ENCODE measurements around the gene UTP25.

The UTP25 gene

DNA sequence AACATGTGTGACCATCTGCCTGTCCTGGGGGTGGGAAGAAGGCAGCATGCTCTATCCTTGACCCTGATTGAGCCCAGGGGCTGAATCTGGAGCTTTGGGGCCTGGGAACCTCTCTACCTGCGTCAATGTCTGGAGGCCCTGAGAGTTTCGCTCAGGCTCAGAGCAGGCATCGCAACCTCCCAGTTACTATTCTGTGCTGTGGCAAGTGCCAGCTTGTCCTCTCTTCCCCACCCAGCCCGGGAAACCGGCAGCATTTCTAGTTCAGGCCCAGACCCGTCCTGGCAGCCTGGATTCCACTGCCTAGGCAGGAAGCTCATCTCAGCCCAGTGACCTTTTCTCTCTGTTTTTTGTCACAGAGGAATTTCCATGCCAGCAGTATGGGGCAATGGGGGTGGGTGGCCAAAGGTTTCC, 11.8 kb upstream of the UTP25 start:
- TF ChIP-seq POLR2A (IDR thresholded peaks at IDR 0.05; ENCODE audit: low read length): no peak
- TF ChIP-seq GATA1 (IDR thresholded peaks at IDR 0.05; ENCODE audit: low read depth, low read length): no peak
- no peak for DNase-seq

DNA sequence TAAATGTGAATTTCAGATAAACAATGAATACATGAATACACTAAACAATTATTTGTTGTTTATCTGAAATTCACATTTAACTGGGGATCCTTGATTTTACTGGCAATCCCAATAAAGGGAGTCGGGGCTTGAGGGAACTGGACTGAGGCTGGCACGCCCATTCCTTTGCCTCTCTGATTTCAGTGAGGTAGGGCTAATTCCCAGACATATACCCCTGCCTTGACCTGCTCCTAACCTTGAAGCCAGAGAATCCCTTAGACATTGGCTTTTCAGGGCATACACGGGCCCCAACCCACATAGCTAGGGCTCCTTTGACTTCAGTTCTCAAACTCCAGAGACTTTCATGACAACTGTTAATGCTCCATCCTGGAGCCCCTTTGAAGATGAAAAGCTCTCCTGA, 10.8 kb upstream of the UTP25 start:
- DNase-seq: no peak
- TF ChIP-seq POLR2A (IDR thresholded peaks at IDR 0.05; ENCODE audit: low read length) (no peak), GATA1 (IDR thresholded peaks at IDR 0.05; ENCODE audit: low read depth, low read length) (no peak)

DNA sequence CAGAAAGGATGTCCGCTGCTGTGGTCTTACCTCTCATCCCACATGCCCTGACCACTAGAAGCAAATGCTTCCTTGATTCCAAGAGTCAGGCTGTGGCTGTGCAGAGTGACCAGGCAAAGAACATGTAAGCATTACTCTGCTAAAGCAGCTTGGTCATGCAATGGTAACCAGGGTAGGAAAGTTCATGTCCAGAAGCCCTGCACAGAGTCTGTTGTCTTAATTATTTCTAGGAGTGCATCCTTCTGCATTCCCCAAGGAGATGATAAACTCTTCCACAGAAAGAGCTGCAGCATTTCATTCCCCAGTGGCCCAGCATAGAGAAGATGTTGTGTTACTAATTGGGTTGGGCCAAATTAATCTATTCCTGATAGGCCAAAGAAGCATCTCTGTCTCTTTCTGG, 10.1 kb upstream of the UTP25 start:
- no peak for DNase-seq
- TF ChIP-seq POLR2A (IDR thresholded peaks at IDR 0.05; ENCODE audit: low read length): no peak
- no peak for TF ChIP-seq GATA1 (IDR thresholded peaks at IDR 0.05; ENCODE audit: low read depth, low read length)

DNA sequence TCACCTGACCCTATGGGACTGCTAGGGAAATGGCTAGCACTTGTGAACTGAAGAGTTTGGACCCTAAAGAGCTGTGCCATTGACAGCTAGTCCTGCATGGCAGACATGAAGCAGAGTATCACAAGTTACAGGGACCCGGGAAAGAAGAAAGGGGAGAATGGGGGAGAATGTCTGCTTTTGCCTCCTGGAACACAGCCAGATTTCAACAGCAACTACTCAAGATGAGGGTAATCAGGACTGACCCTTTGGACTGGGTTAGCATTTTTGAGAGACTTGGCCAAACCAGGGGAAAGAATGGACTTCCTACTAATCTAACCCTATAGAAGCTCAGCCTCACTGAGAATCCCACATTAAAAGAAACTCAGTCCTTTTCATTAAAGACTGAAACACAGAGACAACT, 8.7 kb upstream of the UTP25 start:
- DNase-seq: no peak
- no peak for TF ChIP-seq POLR2A (IDR thresholded peaks at IDR 0.05; ENCODE audit: low read length)
- TF ChIP-seq GATA1 (IDR thresholded peaks at IDR 0.05; ENCODE audit: low read depth, low read length): no peak

DNA sequence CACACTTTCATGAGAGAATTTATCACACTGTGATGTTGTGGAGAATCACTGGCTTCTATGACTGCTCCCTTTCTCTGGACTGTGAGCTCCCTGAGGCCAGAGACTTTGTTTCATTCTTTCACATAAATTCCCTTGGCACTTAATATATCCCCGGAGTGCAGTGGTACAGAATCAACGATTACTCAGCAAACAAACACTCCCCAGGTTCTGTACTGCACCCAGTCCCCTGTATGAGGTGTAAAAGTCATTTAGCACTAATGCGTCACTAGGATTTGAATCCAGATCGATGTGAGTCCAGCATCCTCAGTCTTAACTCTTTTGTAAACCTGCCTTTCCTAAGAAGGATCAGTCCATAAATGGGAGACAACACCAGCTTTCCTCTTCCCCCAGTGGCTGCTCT, 6.8 kb upstream of the UTP25 start:
- TF ChIP-seq GATA1 (IDR thresholded peaks at IDR 0.05; ENCODE audit: low read depth, low read length): no peak
- TF ChIP-seq POLR2A (IDR thresholded peaks at IDR 0.05; ENCODE audit: low read length): no peak
- DNase-seq: no peak

DNA sequence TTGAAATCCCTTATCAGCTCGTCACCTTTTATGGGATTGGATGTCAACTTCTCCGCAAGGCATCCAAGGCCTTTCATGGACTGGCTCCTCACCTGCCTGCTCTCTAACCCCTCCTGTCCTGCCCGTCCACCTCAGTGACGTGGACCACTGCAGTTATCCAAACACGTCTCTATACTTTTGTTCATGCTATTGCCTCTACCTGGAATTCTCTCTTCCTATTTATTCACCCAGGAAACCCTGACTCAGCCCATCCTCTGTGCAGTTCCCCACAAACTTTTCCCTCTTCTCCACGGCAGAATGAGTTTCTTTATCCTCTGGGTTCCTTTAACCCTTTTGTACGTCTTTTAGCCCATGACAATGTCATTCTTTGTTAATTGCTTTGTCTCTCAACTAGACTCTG, 5.1 kb upstream of the UTP25 start:
- TF ChIP-seq POLR2A (IDR thresholded peaks at IDR 0.05; ENCODE audit: low read length) (no peak), GATA1 (IDR thresholded peaks at IDR 0.05; ENCODE audit: low read depth, low read length) (no peak)
- no peak for DNase-seq

DNA sequence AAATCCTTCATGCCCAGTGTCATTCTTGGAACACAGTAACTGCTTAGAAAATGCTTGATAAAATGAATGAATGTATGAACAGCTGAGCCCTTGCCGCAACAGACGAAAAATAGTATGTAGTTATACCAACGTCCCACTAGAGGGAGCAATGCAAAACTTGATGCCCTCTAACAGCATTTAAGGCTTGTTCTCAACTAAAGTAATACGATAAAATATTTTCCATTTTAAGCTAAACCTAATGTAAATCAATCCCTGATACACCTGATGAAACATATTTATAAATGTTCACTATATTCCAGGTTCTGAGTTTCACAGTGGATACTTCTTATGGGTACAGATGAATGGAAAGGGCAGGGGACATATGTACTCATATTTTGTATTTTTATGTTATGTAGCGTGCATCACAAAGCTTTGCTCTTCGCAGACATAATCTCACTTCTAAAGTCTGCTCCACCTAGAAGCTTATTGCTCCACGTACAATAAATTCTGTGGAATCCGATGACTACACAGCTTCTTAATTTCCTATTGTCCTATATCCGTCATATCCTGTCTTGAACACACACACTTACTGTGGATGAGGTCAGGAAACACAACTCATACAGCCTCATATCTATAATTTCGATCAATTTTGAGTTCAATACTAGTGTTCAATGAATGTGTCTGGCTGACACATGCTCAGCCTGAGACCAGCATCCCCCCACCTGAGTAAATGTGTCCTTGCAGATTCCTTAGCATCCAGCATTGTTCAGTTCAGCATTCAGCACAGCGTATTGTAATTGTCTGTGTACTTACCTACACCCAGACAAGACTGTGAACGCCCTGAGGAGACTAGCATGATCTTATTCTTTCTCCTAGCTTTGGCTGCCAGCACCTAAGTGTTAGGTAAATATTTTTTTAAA, 4.4 kb upstream of the UTP25 start:
- TF ChIP-seq POLR2A (IDR thresholded peaks at IDR 0.05; ENCODE audit: low read length) (no peak), GATA1 (IDR thresholded peaks at IDR 0.05; ENCODE audit: low read depth, low read length) (no peak)
- peak; percentile 67 to 79 for DNase-seq

DNA sequence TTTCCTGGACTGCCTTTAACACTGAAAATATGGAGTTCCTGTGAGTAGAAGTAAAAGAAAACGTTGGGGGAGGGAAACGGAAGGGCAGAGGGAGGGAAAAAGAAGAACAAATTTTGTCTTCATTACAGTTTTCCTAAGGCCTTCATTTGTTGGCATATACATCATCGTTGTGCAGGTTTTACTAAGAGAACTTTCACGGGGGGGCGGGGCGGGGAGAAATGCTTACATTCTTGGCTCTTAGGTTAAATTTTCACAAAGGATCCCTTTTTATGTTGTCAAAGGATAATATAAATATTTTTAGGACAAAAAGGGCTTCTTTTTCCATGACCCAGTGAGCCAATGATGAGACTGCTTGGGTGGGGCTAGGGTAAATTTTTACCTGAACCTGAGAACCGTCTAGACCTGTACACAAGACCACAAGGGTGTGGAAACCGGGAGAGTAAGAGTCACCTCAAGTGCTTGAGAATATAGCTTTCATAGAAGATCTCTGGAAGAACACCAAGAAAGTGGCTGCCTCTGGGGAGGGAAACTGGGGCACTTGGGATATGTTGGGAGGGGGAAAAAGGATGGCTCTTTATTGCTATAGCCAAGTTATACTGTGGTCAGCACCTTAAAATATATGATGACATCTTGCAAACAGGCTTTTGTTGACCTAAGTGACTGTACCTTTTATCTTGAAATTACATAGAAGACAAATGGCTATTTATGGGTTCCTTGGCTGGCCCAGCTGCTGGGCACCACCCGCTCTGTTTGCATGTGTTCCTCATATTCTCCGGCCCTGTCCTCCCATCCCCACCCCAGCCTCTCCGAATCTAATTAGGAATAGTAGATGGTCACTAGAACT, 2.0 kb upstream of the UTP25 start:
- TF ChIP-seq POLR2A (IDR thresholded peaks at IDR 0.05; ENCODE audit: low read length): no peak
- TF ChIP-seq GATA1 (IDR thresholded peaks at IDR 0.05; ENCODE audit: low read depth, low read length): no peak
- DNase-seq: no peak

DNA sequence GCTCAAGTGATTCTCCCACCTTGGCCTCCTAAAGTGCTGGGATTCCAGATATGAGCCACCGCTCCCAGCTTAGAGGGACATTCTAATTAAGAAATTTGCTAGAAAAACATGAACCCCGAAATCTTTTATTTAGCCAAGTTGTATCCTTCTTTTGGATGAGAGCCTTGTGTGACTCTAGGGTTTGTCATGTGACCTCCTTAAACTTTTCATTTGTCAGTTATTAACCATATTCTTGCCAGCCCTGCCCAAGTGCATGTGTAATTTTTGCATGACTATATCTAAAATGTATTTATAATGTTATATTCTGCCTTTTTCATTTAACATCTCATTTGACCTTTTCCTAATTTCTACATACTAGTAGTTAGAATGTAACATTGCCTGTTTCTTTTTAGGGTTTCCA, 1.9 kb downstream of the UTP25 start:
- DNase-seq: no peak
- no peak for TF ChIP-seq GATA1 (IDR thresholded peaks at IDR 0.05; ENCODE audit: low read depth, low read length)

DNA sequence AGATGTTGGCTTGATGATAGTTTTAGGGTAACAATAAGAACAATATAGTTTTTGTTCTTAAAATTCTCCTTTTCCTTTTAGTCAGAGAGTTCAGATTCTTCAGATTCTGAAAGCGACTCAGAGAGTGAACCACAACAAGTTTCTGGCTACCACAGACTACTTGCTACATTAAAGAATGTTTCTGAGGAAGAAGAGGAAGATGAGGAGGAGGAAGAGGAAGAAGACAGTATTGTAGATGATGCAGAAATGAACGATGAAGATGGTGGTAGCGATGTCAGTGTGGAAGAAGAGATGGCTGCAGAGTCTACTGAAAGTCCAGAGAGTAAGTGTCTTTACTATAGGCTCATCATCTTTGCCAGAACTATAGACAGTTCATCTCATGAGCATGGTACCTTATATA, 3.0 kb downstream of the UTP25 start:
- TF ChIP-seq POLR2A (IDR thresholded peaks at IDR 0.05; ENCODE audit: low read length) (no peak), GATA1 (IDR thresholded peaks at IDR 0.05; ENCODE audit: low read depth, low read length) (no peak)
- DNase-seq: no peak

DNA sequence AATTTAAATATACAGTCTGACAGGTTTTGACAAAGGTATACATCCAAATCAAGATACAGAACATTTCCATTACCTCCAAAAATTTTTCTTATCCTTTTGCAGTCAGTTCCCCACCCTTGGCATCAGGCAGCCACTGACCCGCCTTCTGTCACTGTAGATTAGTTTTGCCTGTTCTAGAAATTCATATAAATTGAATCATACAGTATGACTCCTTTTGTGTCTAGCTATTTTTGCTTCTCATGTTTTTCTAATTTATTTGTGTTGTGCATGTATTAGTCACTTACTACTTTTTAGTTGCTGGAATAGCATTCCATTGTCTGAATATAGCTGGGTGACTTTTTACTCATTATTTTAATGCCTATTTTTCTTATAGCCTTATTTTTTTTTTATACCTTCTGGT, 3.8 kb downstream of the UTP25 start:
- TF ChIP-seq GATA1 (IDR thresholded peaks at IDR 0.05; ENCODE audit: low read depth, low read length) (no peak), POLR2A (IDR thresholded peaks at IDR 0.05; ENCODE audit: low read length) (no peak)
- DNase-seq: peak in 1 of 2 experiments; percentile 19

DNA sequence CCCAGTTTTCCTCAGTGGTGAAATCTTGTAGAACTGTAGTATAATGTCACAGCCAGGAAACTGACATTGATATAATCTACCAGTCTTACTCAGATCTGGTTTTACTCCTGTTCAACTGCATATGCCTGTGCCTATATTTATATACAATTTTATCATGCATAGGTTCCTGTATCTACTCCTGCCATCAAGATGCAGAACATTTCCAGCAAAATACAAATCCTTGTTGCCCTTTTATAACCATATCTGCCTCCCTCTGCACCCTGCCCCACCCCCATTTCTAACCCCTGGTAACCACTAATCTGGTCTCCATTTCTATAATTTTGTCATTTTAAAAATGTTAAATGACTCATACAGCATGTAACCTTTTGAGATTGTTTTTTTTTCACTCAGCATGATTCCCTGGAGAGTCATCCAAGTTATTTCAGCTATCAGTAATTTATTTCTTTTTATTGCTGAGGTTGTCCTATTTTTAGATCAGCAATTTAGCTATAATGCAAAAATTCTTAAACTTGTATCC, 8.1 kb downstream of the UTP25 start:
- no peak for TF ChIP-seq GATA1 (IDR thresholded peaks at IDR 0.05; ENCODE audit: low read depth, low read length)
- no peak for TF ChIP-seq POLR2A (IDR thresholded peaks at IDR 0.05; ENCODE audit: low read length)
- DNase-seq: no peak

DNA sequence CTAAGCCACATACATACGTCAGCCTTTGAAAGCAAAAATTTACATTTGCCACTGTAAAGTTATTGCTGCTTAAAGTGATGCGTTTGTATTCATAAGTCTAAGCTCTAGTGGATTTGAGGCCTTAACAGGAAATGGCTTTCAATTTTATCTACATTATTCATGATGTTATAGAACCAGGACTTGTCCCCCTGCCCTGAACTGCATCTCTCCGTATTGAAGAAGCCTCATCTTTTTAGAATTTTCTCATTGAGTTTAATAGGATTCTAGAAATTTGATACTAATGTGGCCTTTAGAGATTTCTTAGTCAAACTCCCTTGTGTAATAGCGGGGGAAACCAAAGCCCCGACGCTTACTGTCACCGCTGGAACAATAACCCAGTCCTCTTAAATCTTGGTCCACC, 9.9 kb downstream of the UTP25 start:
- DNase-seq: no peak
- TF ChIP-seq POLR2A (IDR thresholded peaks at IDR 0.05; ENCODE audit: low read length) (no peak), GATA1 (IDR thresholded peaks at IDR 0.05; ENCODE audit: low read depth, low read length) (no peak)

DNA sequence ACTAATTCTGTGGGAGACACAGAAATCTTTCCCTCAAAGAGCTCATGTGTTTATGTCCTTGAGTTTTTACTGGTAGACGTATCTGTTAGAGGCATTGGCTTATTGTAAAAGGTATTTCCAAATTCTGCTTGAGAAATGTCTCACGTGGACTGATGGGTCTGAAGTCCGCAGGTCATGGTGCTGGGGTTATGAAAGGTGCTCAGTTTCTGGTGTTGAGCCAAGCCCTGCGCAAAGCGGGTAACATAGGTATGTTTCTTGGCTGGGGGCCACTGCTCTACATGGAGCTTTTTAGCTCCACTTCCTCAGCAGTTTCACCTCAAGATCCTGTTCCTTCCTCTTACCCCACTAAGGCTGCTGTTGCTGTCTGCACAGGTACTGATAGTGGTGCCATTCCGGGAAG, 10.8 kb downstream of the UTP25 start:
- TF ChIP-seq POLR2A (IDR thresholded peaks at IDR 0.05; ENCODE audit: low read length) (no peak), GATA1 (IDR thresholded peaks at IDR 0.05; ENCODE audit: low read depth, low read length) (no peak)
- DNase-seq: no peak
